Measurements from ENCODE around the gene TSHZ2.

Gene TSHZ2

DNA sequence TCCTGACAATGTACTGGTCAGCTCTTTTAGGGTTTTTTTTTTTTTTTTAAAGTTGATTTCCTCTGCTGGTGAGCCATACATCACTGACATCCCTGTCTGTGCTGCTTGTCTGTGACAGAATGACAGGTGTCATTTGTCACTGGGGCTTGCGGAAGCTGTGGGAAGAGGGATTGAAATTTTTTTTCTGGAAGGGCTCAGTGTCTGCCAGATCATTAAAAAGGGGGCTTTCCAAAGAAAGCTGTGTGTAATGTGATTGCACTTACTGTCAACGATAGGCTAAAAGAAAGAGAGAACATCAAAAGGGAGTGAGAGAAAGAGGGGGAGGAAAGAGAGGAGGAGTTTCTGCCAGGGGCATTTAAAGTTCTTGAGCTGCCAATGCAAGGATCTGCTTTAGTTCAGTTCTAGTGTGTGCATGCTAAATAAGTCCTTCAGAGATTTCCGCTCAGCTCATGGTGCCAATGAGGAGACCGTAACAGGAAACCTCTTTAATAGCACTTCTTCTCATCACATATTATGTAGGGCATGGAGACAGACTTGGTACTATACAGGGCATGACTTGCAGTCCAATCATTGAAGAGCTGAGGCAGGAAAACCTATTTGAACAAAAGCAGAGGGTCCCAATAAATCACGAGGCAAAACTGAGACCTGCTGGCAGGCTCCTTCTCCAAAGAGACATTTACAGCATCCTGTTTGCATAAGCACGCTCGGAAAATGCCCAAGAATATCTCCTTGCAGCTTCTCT is 177.2 kb downstream of the TSHZ2 start:
- TF ChIP-seq TAF1 (IDR thresholded peaks at IDR 0.05; ENCODE audit: borderline replicate concordance, insufficient read depth, low read length) (no peak), SIN3A (IDR thresholded peaks at IDR 0.05; ENCODE audit: borderline replicate concordance, insufficient read depth, low read length) (no peak), FOXP2 (optimal IDR thresholded peaks at IDR 0.05; ENCODE audit: borderline replicate concordance, extremely low read depth, extremely low read length, insufficient read depth) (no peak), REST (IDR thresholded peaks at IDR 0.05; ENCODE audit: insufficient read depth in 1 of 2, low read depth in 2 of 2, low read length in 2 of 2) (no peak), POLR2AphosphoS5 (IDR thresholded peaks at IDR 0.05; ENCODE audit: low read depth, low read length) (no peak)

GRCh38 chr20:53149890-53150205 is 177.7 kb downstream of the TSHZ2 start:
- TF ChIP-seq REST (IDR thresholded peaks at IDR 0.05; ENCODE audit: insufficient read depth in 1 of 2, low read depth in 2 of 2, low read length in 2 of 2), result no peak
- TF ChIP-seq FOXP2 (optimal IDR thresholded peaks at IDR 0.05; ENCODE audit: borderline replicate concordance, extremely low read depth, extremely low read length, insufficient read depth), result no peak
- TF ChIP-seq POLR2AphosphoS5 (IDR thresholded peaks at IDR 0.05; ENCODE audit: low read depth, low read length), result no peak
- TF ChIP-seq TAF1 (IDR thresholded peaks at IDR 0.05; ENCODE audit: borderline replicate concordance, insufficient read depth, low read length), result no peak
- TF ChIP-seq SIN3A (IDR thresholded peaks at IDR 0.05; ENCODE audit: borderline replicate concordance, insufficient read depth, low read length), result no peak

DNA sequence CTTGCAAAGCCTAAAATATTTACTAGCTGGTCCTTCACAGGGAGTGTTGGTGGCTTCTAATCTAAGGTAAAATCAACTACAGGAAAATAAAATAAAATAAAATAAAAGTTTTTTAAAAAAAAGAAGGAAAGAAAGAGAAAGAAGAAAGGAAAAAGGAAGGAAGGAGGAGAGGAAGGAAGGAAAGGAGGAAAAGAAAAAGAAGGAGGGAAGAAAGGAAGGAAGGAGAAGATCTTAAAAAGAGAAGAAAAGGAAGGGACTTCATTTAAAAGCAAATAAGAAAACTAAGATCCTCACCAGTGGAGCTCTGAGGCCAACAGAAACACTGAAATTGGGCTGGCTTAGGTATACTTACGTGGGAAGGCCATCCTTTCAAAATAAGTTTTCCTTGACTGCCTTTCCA is 178.4 kb downstream of the TSHZ2 start:
- TF ChIP-seq REST (IDR thresholded peaks at IDR 0.05; ENCODE audit: insufficient read depth in 1 of 2, low read depth in 2 of 2, low read length in 2 of 2) (no peak), FOXP2 (optimal IDR thresholded peaks at IDR 0.05; ENCODE audit: borderline replicate concordance, extremely low read depth, extremely low read length, insufficient read depth) (no peak), POLR2AphosphoS5 (IDR thresholded peaks at IDR 0.05; ENCODE audit: low read depth, low read length) (no peak), SIN3A (IDR thresholded peaks at IDR 0.05; ENCODE audit: borderline replicate concordance, insufficient read depth, low read length) (no peak), TAF1 (IDR thresholded peaks at IDR 0.05; ENCODE audit: borderline replicate concordance, insufficient read depth, low read length) (no peak)

DNA sequence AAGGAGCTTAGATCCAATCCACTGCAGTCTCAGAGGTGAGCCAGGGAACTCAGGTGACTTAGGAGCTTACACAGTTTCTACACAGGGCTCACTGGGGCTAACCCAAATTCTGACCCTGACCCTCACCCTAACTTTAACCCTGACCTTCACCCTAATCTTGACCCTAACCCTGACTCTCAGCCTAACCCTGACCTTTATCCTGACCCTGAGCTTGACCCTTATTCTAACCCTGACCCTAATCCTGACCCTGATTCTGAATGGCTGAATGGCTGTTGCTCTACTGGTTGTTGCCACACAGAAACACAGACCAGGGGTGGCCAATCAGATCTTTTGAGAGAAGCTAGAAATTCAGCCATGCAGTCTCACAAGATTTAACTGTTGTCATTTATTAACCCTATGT is 180.1 kb downstream of the TSHZ2 start:
- TF ChIP-seq FOXP2 (optimal IDR thresholded peaks at IDR 0.05; ENCODE audit: borderline replicate concordance, extremely low read depth, extremely low read length, insufficient read depth) (no peak), SIN3A (IDR thresholded peaks at IDR 0.05; ENCODE audit: borderline replicate concordance, insufficient read depth, low read length) (no peak), REST (IDR thresholded peaks at IDR 0.05; ENCODE audit: insufficient read depth in 1 of 2, low read depth in 2 of 2, low read length in 2 of 2) (no peak), TAF1 (IDR thresholded peaks at IDR 0.05; ENCODE audit: borderline replicate concordance, insufficient read depth, low read length) (no peak), POLR2AphosphoS5 (IDR thresholded peaks at IDR 0.05; ENCODE audit: low read depth, low read length) (no peak)

All from PFSK-1 (cell line).